Activated CD8-positive, alpha-beta memory T cell treated with anti-CD3 and anti-CD28 coated beads for 36 hours (primary cell): Measurements from ENCODE around the gene HSPA4L. TPM values are rescaled to one million over a fixed set of nuclear protein-coding genes. Genes with fewer than 3 reads are reported as not detected.

Experiments used
- CTCF ChIA-PET: fragments of 350-600 bp; sonication (Branson Sonifier 250); formaldehyde crosslinking; loops from one replicate; lab custom pipeline; 2021; ENCODE audit warnings: antibody characterized with exemption; lab: Charles Lee
- POLR2A ChIA-PET: fragments of 350-600 bp; sonication (Branson Sonifier 250); formaldehyde crosslinking; loops from one replicate; lab custom pipeline; 2021; ENCODE audit warnings: antibody characterized with exemption; lab: Charles Lee
- total RNA-seq, 2 experiments: library from RNA; stranded (reverse); gene quantifications; one replicate each; pipeline ENCODE4 v1.2.3, GENCODE V29; 2021

The HSPA4L gene
- under 1 TPM; 0.89 to 0.90 TPM for total RNA-seq

DNA sequence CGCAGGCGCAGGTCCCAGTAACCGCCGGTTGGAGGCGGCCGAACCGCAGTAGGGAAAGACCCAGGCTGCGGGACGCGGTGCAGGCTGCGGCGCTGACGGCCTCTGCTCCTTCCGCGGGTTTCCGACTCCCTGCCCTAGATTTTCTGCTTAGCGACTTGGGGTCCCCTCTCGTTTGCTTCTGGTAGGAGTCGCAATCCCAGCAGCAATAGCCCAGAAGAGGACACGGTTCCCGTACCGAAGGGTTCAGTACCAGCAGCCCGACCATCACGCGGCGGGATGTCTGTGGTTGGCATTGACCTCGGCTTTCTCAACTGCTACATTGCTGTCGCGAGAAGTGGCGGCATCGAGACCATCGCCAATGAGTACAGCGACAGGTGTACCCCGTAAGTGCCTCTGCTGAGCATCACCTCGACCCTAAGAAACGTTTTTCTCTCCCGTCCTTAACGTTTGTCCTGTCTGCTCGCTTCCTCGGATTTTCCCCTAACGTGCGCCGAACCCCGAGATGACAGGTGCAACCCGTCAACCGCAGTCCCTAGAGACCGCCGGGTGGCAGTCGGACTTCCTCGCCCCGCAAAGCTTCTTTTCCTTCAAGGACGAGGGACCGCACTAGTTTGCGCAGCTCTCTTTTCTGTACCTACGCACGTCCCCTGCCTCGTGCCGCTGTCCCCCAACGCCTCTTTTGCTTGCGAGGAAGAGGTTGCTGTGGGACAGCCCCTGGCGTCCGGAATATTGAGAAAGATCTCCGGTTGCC, at the start of gene HSPA4L:
HSPA4L (plus strand) TSS at position 48 of the 751 bp plus-strand sequence; CDS start at position 277, 229 bp downstream.
- POLR2A ChIA-PET, result interaction anchor here (0.6 to 0.7 kb wide), 2 partner anchors 36 to 1028 kb away, joined by 3 to 8 read pairs; no protein-coding TSS in a partner anchor
- CTCF ChIA-PET, result interaction anchor here (0.6 to 1.5 kb wide), 3 partner anchors 98 to 336 kb away, joined by 3 to 4 read pairs (median 3); partner anchors contain the start of gene PLK4

DNA sequence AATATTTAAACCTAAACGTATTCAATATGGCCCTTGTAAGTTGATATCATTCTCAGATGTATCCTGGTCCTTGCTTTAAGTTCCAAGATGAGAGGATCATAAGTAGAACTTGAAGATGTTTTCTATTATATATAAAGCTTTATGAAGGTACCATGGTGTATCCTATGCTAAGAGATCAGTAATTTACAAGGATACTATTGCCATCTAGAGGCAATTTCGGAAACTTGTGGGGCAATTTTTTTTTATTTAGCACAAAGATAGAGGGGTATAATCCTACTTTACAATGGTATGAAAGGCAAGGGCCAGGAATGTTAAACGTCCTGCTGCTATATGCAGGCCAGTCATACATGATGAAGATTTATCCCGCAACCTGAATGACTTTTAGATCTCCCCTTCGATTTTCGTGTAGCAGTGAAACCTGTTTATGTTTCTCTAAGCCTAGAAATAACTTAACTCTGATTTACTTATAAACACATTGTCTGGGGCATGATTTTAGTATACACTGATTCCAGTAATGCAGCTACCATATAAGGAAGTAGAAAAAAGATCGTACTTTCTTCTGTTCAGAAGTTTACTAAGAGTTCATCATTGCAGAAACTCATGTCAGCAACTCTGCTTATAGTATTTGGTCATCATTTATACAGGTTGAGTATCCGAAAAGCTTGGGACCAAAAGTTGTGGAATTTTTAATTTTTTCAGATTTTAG, 49.3 kb upstream of the HSPA4L start:
- CTCF ChIA-PET, result interaction anchor here (0.7 to 0.9 kb wide), 2 partner anchors 56 to 418 kb away, joined by 3 read pairs; no protein-coding TSS in a partner anchor
- POLR2A ChIA-PET, result no interaction called here

DNA sequence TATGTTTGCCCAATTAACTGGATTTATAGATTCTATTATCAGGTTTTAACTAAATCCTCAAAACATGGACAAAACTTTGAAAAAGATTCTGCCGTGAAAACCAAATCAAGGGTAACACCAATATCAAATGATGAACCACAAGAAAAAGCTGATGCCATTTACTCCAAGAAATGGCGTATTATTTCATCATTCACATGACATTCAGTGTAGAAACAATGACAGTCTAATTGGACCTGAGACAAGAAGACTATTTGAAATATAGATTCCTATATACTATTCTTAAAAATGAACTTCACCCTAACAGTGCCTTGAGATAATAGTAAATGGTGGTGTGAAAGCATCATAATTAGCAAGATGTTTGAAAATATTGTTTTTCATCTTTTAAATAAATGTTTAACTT, 47.1 kb upstream of the HSPA4L start:
- CTCF ChIA-PET, result no interaction called here
- POLR2A ChIA-PET, result no interaction called here

DNA sequence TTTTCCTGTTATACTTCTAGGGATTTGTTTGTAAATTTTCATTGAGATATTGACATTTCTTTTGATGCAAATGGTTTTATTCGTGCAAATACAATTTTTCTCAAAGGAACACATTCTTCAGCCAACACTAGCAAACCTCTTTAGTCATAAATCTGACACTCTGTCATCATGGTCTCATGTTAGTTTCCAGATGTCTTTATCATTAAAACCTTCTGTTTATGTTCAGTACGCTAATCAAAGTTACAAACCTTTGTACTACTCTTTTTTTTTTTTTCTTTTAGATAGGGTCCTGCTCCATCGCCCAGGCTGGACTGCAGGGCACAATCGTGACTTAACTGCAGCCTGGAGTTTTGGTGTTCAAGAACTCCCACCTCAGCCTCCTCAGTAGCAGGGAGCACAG, 44.8 kb upstream of the HSPA4L start:
- CTCF ChIA-PET, result no interaction called here

DNA sequence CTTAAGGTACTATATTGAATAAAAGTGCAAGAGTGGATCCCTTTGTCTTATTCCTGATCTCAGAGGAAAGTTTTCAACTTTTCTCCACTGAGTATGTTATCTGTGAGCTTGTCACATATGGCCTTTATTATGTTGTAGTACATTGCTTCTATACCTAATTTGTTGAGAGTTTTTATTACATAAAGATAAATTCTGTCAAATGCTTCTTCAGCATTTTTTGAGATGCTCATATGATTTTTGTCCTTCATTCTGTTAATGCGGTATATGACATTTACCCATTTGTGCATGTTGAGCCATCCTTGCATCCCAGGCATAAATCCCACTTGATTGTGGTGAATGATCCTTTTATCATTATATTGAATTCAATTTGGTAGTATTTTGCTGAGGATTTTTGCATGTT, 40.9 kb upstream of the HSPA4L start:
- ChIA-PET CTCF (no interaction called here), POLR2A (no interaction called here)

More for the DNA sequence above, 44.8 kb upstream of the HSPA4L start:
- POLR2A ChIA-PET, result no interaction called here

DNA sequence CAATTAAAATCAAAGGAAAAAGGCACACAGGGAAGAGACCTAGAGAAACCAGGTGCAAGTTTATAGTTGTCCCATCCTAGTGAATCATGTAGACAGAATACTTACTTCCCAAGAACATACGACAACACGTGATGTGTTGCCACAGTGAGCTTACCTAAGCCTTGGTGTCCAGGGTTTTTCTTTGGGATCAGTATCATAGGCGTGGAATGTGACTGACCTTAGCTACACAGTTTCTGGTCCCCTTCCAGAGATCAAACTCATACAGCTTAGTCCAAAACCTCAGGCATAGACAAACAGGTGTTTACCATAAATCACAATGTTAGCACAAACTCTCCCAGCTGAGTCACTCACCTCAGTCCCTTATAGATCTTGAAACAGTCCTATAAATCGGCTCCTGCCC, 34.2 kb upstream of the HSPA4L start:
- ChIA-PET POLR2A (no interaction called here), CTCF (no interaction called here)

- POLR2A ChIA-PET, result no interaction called here
- CTCF ChIA-PET, result no interaction called here
Observed at GRCh38 chr4:127748957-127749356, 33.2 kb upstream of the HSPA4L start.

- ChIA-PET CTCF (no interaction called here), POLR2A (no interaction called here)
Observed at GRCh38 chr4:127756906-127757305, 25.2 kb upstream of the HSPA4L start.

DNA sequence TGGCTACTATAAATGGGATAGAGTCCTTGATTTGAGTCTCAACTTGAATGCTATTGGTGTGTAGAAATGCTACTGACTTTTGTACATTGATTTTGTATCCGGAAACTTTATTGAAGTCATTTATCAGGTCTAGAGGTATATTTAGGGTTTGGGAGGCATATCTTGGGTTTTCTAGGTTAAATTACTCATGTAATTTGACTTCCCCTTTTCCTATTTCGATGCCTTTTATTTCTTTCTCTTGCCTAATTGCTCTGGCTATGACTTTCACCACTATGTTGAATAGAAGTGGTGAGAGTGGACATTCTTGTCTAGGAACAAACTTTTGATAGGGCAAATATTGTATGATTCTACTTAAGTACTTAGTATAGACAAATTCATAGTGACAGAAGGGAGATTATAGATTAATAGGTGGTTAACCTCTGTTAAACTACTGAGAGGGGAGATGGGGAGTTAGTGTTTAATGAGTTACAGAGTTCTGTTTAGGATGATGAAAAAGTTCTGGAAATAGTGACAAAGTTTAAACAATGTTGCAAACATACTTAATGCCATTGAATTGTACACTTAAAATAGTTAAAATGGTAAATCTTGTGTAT, 22.8 kb upstream of the HSPA4L start:
- CTCF ChIA-PET, result no interaction called here
- POLR2A ChIA-PET, result no interaction called here

GRCh38 chr4:127759893-127760292, 22.2 kb upstream of the HSPA4L start:
- CTCF ChIA-PET, result no interaction called here
- POLR2A ChIA-PET, result no interaction called here

DNA sequence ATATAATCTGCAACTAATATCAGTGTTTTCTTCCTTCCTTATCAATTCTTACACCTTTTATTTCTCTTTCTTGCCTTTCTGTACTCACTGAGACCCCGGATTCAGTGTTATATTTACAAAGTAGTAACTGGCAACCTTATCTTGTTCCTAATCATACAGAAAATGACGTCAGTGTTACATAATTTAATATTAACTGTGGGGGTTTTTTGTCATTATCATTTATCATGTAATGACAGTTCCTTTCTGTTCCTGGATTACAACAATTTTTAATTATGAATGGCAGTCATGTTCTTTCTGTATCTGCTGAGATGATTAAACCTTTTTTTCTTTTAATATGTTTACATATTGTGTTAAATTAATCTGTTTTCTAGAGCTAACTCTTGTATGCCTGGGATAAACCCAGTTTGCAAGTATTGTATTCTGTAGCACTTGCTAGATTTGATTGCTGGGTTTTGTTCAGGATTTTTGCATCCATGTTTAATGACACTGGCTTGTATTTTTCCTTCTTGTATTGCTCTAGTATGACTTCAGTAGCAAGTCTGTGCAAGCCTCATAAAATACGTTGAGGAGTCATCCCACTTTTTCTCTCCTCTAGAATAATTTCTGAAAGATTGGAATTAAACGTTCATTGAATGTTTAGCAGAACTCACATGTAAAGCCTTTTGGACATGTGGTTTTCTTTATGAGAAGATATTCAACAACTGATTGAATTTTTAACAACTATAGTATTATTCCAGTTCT, 10.4 kb upstream of the HSPA4L start:
- CTCF ChIA-PET, result no interaction called here
- POLR2A ChIA-PET, result no interaction called here

- ChIA-PET CTCF (no interaction called here), POLR2A (no interaction called here)
Observed at GRCh38 chr4:127772769-127773671, 9.1 kb upstream of the HSPA4L start.

DNA sequence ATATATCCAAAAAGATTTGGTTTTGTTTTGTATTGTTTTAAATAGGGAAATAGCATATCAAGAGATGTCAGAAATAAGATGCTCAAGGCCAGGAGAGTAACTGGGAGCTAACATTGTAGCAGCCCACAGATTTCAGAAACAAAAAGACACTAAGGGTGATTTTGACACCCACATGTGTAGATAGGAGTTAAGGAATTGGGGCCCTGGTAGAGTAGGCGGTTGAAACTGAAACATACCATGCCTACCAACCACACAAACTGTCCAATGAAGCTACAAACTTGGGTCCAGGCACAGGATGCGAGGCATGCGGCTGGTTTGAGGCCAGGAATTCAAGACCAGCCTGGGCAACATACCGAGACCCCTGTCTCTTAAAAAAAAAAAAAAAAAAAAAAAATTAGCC, 6.3 kb upstream of the HSPA4L start:
- ChIA-PET CTCF (interaction anchor here (0.6 kb wide), 1 partner anchor 252 kb away, joined by 3 read pairs; no protein-coding TSS in a partner anchor), POLR2A (no interaction called here)

DNA sequence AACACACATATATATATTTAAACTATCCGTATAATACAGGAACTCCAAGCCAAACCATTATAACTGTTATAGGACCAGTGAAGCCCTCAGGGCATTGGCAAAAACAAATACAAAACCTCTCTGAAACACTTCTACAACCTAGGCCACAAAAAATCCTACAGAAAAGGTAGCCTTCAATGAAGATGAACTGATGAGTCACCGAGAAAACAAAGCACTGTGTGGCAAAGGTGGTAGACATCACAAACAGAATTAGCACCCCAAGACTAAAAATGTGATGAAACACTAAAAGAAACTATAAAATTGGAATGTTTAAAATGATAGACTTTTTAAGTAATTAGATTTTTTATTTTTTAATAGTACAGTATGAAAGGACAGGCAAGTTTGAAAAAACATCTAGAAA, 5.5 kb upstream of the HSPA4L start:
- CTCF ChIA-PET, result no interaction called here
- POLR2A ChIA-PET, result no interaction called here

DNA sequence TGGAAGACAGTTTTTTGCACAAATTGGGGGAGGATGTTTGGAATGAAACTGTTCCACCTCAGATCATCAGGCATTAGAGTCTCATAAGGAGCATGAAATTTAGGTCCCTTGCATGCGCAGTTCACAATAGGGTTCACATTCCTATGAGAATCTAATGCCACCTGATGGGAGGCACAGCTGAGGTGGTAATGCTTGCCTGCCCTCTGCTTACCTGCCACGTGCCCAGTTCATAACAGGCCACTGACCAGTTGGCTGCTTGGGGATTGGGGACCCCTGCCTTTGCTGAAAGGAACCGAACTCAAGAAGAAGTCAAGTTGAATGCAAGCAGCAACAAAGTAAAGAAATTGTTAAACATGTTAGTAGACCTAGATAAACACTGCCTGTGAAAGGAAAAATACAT, 4.6 kb upstream of the HSPA4L start:
- CTCF ChIA-PET, result no interaction called here
- POLR2A ChIA-PET, result no interaction called here

- POLR2A ChIA-PET, result no interaction called here
- CTCF ChIA-PET, result no interaction called here
Observed at GRCh38 chr4:127778102-127778501, 4.0 kb upstream of the HSPA4L start.

- POLR2A ChIA-PET, result no interaction called here
- CTCF ChIA-PET, result no interaction called here
Observed at GRCh38 chr4:127780598-127780997, 1.5 kb upstream of the HSPA4L start.

DNA sequence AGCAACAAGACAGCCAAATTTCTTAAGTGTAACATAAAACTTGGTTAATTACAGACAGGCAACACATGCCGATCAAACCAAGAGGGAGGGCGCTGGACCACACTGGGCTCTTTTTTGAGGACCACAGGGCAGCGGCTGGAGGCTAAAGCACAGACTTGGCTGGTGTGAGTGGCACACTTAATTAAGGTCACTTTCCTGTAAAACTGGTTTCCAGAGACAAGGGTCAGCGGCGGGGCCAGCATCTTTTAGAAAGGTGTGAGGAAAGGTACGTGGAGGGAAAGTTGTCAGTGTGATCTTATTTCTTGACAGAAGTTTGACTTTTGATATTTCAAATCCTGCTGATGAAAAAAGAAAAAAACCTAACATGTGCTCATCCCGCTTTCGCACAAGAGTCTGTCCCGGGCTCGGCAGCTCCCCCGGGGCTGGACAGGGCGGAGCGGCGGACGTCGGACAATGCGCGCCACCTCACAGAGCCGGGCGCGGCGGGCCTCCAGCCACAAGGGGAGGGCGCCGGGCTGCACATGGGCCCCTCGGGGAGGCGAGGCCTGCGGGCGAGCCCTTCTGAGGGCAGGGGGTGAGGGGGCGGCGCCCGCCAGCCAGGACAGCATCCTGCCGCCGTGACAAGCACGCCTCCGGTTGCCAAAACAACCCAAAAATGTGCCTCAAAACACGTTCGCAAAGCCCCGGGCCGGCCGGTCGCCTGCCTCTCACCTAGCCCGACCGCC, 660 bp upstream of the HSPA4L start:
- POLR2A ChIA-PET, result no interaction called here
- CTCF ChIA-PET, result interaction anchor here (0.6 to 1.5 kb wide), 2 partner anchors 99 to 335 kb away, joined by 3 to 4 read pairs; partner anchors contain the start of gene PLK4
